H9 (cell line): ENCODE measurements around the gene SLC11A1. TPM values are rescaled to one million over a fixed set of nuclear protein-coding genes. Genes with fewer than 3 reads are reported as not detected.

Experiments used
- DNase-seq: peaks from one replicate; pipeline ENCODE4 v3.0.0-alpha.2; 2017
- H2AFZ ChIP-seq: one replicate; pipeline ENCODE4 v1.6.1; 2013; ENCODE audit warnings: mild to moderate bottlenecking, low read length, control low read depth, moderate library complexity
- H2AK5ac ChIP-seq: 2 replicates; pipeline ENCODE4 v1.6.1; 2013; ENCODE audit warnings: low read length, control low read depth, mixed read lengths; ENCODE audit not compliant: insufficient read length
- H2BK120ac ChIP-seq: one replicate; pipeline ENCODE4 v1.6.1; 2013; ENCODE audit warnings: low read depth, mild to moderate bottlenecking, low read length, control low read depth, inconsistent platforms; ENCODE audit not compliant: poor library complexity, severe bottlenecking
- H2BK12ac ChIP-seq: 2 replicates; pipeline ENCODE4 v1.6.1; 2013; ENCODE audit warnings: low read length, control low read depth, mixed read lengths, low read depth; ENCODE audit not compliant: insufficient read length
- H2BK15ac ChIP-seq: 2 replicates; pipeline ENCODE4 v1.6.1; 2013; ENCODE audit warnings: low read depth, low read length, control low read depth
- H2BK20ac ChIP-seq: one replicate; pipeline ENCODE4 v1.6.1; 2013; ENCODE audit warnings: low read depth, mild to moderate bottlenecking, low read length, control low read depth, inconsistent platforms; ENCODE audit not compliant: poor library complexity, severe bottlenecking
- H2BK5ac ChIP-seq: 2 replicates; pipeline ENCODE4 v1.6.1; 2013; ENCODE audit warnings: low read length, control low read depth, mixed read lengths; ENCODE audit not compliant: insufficient read length
- H3K14ac ChIP-seq: 2 replicates; pipeline ENCODE4 v1.6.1; 2013; ENCODE audit warnings: low read length, control low read depth; ENCODE audit not compliant: insufficient read depth
- H3K18ac ChIP-seq: 2 replicates; pipeline ENCODE4 v1.6.1; 2013; ENCODE audit warnings: low read depth, mild to moderate bottlenecking, mixed read lengths, low read length, control low read depth; ENCODE audit not compliant: insufficient read length
- H3K23ac ChIP-seq: 2 replicates; pipeline ENCODE4 v1.6.1; 2013; ENCODE audit warnings: low read length, control low read depth, mixed read lengths, low read depth; ENCODE audit not compliant: insufficient read length
- H3K23me2 ChIP-seq: 2 replicates; pipeline ENCODE4 v1.6.1; 2013; ENCODE audit warnings: low read depth, mild to moderate bottlenecking, mixed read lengths, low read length, control low read depth; ENCODE audit not compliant: insufficient read length, poor library complexity, severe bottlenecking
- H3K27ac ChIP-seq: 2 replicates; pipeline ENCODE4 v1.5.1; 2013; ENCODE audit warnings: low read length, control low read depth, mixed read lengths, low read depth; ENCODE audit not compliant: insufficient read length
- H3K27me3 ChIP-seq: 2 replicates; pipeline ENCODE4 v1.6.1; 2013; ENCODE audit warnings: low read length, control low read depth, inconsistent platforms; ENCODE audit not compliant: insufficient read depth
- H3K4ac ChIP-seq: 2 replicates; pipeline ENCODE4 v1.6.1; 2013; ENCODE audit warnings: low read depth, mild to moderate bottlenecking, control low read depth, inconsistent platforms, low read length, moderate library complexity
- H3K4me1 ChIP-seq: 2 replicates; pipeline ENCODE4 v1.6.1; 2013; ENCODE audit warnings: low read length, control low read depth, inconsistent platforms; ENCODE audit not compliant: insufficient read depth
- H3K4me2 ChIP-seq: 2 replicates; pipeline ENCODE4 v1.6.1; 2013; ENCODE audit warnings: low read length, control low read depth, mixed read lengths; ENCODE audit not compliant: insufficient read length, insufficient read depth
- H3K56ac ChIP-seq: 2 replicates; pipeline ENCODE4 v1.6.1; 2013; ENCODE audit warnings: low read depth, mild to moderate bottlenecking, mixed read lengths, low read length, control low read depth; ENCODE audit not compliant: insufficient read length
- H3K79me1 ChIP-seq: 2 replicates; pipeline ENCODE4 v1.6.1; 2013; ENCODE audit warnings: low read depth, mild to moderate bottlenecking, moderate library complexity, low read length, control low read depth, inconsistent platforms; ENCODE audit not compliant: insufficient read depth, poor library complexity, severe bottlenecking
- H3K79me2 ChIP-seq: 2 replicates; pipeline ENCODE4 v1.6.1; 2013; ENCODE audit warnings: low read length, control low read depth, inconsistent platforms; ENCODE audit not compliant: insufficient read depth
- H3K9ac ChIP-seq: 2 replicates; pipeline ENCODE4 v1.6.1; 2013; ENCODE audit warnings: low read length, control low read depth, mixed read lengths; ENCODE audit not compliant: insufficient read length; ENCODE audit errors: extremely low read depth
- H3K9me3 ChIP-seq: one replicate; pipeline ENCODE4 v1.6.1; 2013; ENCODE audit warnings: low read depth, low read length, inconsistent platforms; ENCODE audit not compliant: control insufficient read depth
- H3T11ph ChIP-seq: one replicate; pipeline ENCODE4 v1.6.1; 2013; ENCODE audit warnings: mild to moderate bottlenecking, low read length, control low read depth, inconsistent platforms
- H4K20me1 ChIP-seq: one replicate; pipeline ENCODE4 v1.6.1; 2013; ENCODE audit not compliant: control insufficient read depth, insufficient read length, insufficient read depth
- H4K5ac ChIP-seq: 2 replicates; pipeline ENCODE4 v1.6.1; 2013; ENCODE audit warnings: low read depth, mild to moderate bottlenecking, mixed read lengths, low read length, control low read depth; ENCODE audit not compliant: insufficient read length
- H4K8ac ChIP-seq: replicated peaks from 2 replicates; pipeline ENCODE4 v1.6.1; 2013; ENCODE audit warnings: low read length, control low read depth, mixed read lengths, low read depth; ENCODE audit not compliant: insufficient read length
- H4K91ac ChIP-seq: 2 replicates; pipeline ENCODE4 v1.6.1; 2013; ENCODE audit warnings: low read depth, mild to moderate bottlenecking, moderate library complexity, mixed read lengths, low read length, control low read depth; ENCODE audit not compliant: insufficient read length
- H3K27ac Mint-ChIP-seq, 3 experiments: 2 replicates in 2 of 3; 3 replicates in 1 of 3; pipeline ENCODE4 v1.8.0; 2020 to 2021; ENCODE audit warnings: mixed read lengths in 3 of 3, mild to moderate bottlenecking in 1 of 3, moderate library complexity in 1 of 3
- H3K27me3 Mint-ChIP-seq: 2 replicates; pipeline ENCODE4 v1.8.0; 2021; ENCODE audit warnings: low read depth, mild to moderate bottlenecking, moderate library complexity, mixed read lengths
- H3K36me3 Mint-ChIP-seq, 3 experiments: 2 replicates in 2 of 3; 3 replicates in 1 of 3; pipeline ENCODE4 v1.8.0; 2020 to 2021; ENCODE audit warnings: low read depth in 3 of 3, mixed read lengths in 3 of 3; ENCODE audit not compliant: insufficient read depth in 1 of 3
- H3K4me1 Mint-ChIP-seq, 2 experiments: 2 replicates each; pipeline ENCODE4 v1.8.0; 2020; ENCODE audit warnings: mixed read lengths in 2 of 2
- H3K4me3 Mint-ChIP-seq, 2 experiments: 2 replicates in 1 of 2; 3 replicates in 1 of 2; pipeline ENCODE4 v1.8.0; 2020 to 2021; ENCODE audit warnings: mild to moderate bottlenecking in 2 of 2, mixed read lengths in 2 of 2, moderate library complexity in 1 of 2
- H3K9me3 Mint-ChIP-seq, 2 experiments: 2 replicates in 1 of 2; 3 replicates in 1 of 2; pipeline ENCODE4 v1.8.0; 2020; ENCODE audit warnings: mild to moderate bottlenecking in 2 of 2, mixed read lengths in 2 of 2, moderate library complexity in 1 of 2
- CTCF ChIP-seq: fragments of 200-600 bp; sonication (generic); conservative IDR thresholded peaks from 3 replicates; pipeline ENCODE4 v1.8.0; 2021; ENCODE audit warnings: antibody characterized with exemption, mild to moderate bottlenecking
- WGBS: extraction: QIAGEN DNeasy Blood & Tissue Kit; methylation state at CpG from one replicate; pipeline ENCODE4 v1.1.7; 2013; ENCODE audit warnings: missing lambda C conversion rate, low lambda C conversion rate, mixed read lengths; ENCODE audit not compliant: insufficient read length; ENCODE audit errors: extremely low coverage; 5-methylcytosine and 5-hydroxymethylcytosine counted together
- total RNA-seq: library from RNA; stranded (reverse); gene quantifications from 2 replicates; pipeline ENCODE4 v1.2.1, GENCODE V29; 2021

Gene SLC11A1
- total RNA-seq, 1 experiment from 2014 or later = 0.11 TPM

- no peak overlapping the region for H2BK12ac ChIP-seq
- H2BK15ac ChIP-seq = no peak overlapping the region
- Mint-ChIP-seq H3K4me3 (no peak overlapping the region), H3K27ac (no peak overlapping the region; a peak in 1 of 7 replicates), H3K9me3 (no peaks in the 10 kb centered on the region; a peak in 1 of 5 replicates), H3K4me1 (peaks cover 12 to 19% of the 10 kb centered on the region in 2 experiments), H3K36me3 (no peaks in the 10 kb centered on the region), H3K27me3 (peaks cover 2% of the 10 kb centered on the region; the same call in 1 of the 2 replicates)
- H2AFZ ChIP-seq = no peak overlapping the region
- no peak overlapping the region for H3K4ac ChIP-seq
- H2BK20ac ChIP-seq = no peak overlapping the region
- no peak overlapping the region for H2BK5ac ChIP-seq
- H3K23ac ChIP-seq = no peak overlapping the region
- H3K9me3 ChIP-seq = no peaks in the 10 kb centered on the region
- no peak overlapping the region for H3K27ac ChIP-seq
- WGBS = no CpG with 5 or more reads among the region's 6 CpGs
- H3K79me2 ChIP-seq = no peaks in the 10 kb centered on the region
- no peaks in the 10 kb centered on the region for H3K27me3 ChIP-seq
- no peaks in the 10 kb centered on the region for H4K20me1 ChIP-seq
- no peak overlapping the region for H3K4me2 ChIP-seq
- H4K5ac ChIP-seq = no peak overlapping the region
- H3K9ac ChIP-seq = no peak overlapping the region
- H3K23me2 ChIP-seq = no peaks in the 10 kb centered on the region
- DNase-seq = no peak
- H4K8ac ChIP-seq = no peak overlapping the region
- no peak overlapping the region for H3K56ac ChIP-seq
- H3K79me1 ChIP-seq = no peaks in the 10 kb centered on the region
- no peak overlapping the region for H3K18ac ChIP-seq
- no peak overlapping the region for H4K91ac ChIP-seq
- TF ChIP-seq CTCF = no peak
- H2BK120ac ChIP-seq = no peak overlapping the region
- H2AK5ac ChIP-seq = no peak overlapping the region
- H3K4me1 ChIP-seq = no peaks in the 10 kb centered on the region
- no peak overlapping the region for H3T11ph ChIP-seq
- H3K14ac ChIP-seq = no peak overlapping the region
Observed at GRCh38 chr2:218364196-218364595, 17.9 kb upstream of the SLC11A1 start.
